Diencephalon (tissue), 1 donor: ENCODE data around the gene SPATA22. TPM values are rescaled to one million over a fixed set of nuclear protein-coding genes. Genes with fewer than 3 reads are reported as not detected.

Experiments
- total RNA-seq: library from RNA; depleted of rRNA; stranded (reverse); fragments of >200 nt; gene quantifications from one replicate; pipeline ENCODE4 v1.2.3, GENCODE V29; 2014

The SPATA22 gene
- 2.8 TPM for total RNA-seq

GRCh38 chr17:3471599-3471998, at the start of gene SPATA22:
TSS of gene SPATA22 (minus strand) at chr17:3471819. CDS start at chr17:3469325, 2,494 bp downstream.

GRCh38 chr17:3475812-3476610, 4.4 kb upstream of the SPATA22 start, which contains the start of gene ASPA:
TSS of gene ASPA (plus strand) at chr17:3475997. CDS start at chr17:3476160, 163 bp downstream.

GRCh38 chr17:3433741-3434140, 37.9 kb downstream of the SPATA22 start, which contains the start of gene OR1E2:
TSS of gene OR1E2 (minus strand) at chr17:3433841. CDS start at chr17:3433841, 0 bp downstream.

GRCh38 chr17:3411070-3411469, 60.5 kb downstream of the SPATA22 start, which contains the start of gene OR3A3:
TSS of gene OR3A3 (plus strand) at chr17:3411370.

GRCh38 chr17:3398310-3398709, 73.3 kb downstream of the SPATA22 start, which contains the start of gene OR1E1:
TSS of gene OR1E1 (minus strand) at chr17:3398410. CDS start at chr17:3398410, 0 bp downstream.

Other genes with a start within 250 kb of the SPATA22 start
- gene OR3A1, start 173.5 kb downstream of the SPATA22 start, total RNA-seq, result 0.69 TPM
- 9.7 TPM for gene OR3A2, start 85.5 kb downstream of the SPATA22 start, total RNA-seq
- gene OR1E1, start 73.4 kb downstream of the SPATA22 start, total RNA-seq, result not detected
- not detected for gene OR3A3, start 60.4 kb downstream of the SPATA22 start, total RNA-seq
- not detected for gene OR1E2, start 38.0 kb downstream of the SPATA22 start, total RNA-seq
- gene ASPA, start 4.2 kb upstream of the SPATA22 start, total RNA-seq, result 1.8 TPM
- 2.8 TPM for gene TRPV3, start 86.0 kb upstream of the SPATA22 start, total RNA-seq
- gene TRPV1, start 137.6 kb upstream of the SPATA22 start, total RNA-seq, result 7.2 TPM
- 13.1 TPM for gene SHPK, start 164.4 kb upstream of the SPATA22 start, total RNA-seq
- 13.1 TPM for gene CTNS, start 164.9 kb upstream of the SPATA22 start, total RNA-seq
- gene TAX1BP3, start 196.8 kb upstream of the SPATA22 start, total RNA-seq, result 19.8 TPM
- 14.8 TPM for gene EMC6, start 197.0 kb upstream of the SPATA22 start, total RNA-seq
- 13.4 TPM for gene P2RX5, start 224.3 kb upstream of the SPATA22 start, total RNA-seq